ENCODE results near the gene SEC14L3. TPM values are rescaled to one million over a fixed set of nuclear protein-coding genes. Genes with fewer than 3 reads are reported as not detected.

The SEC14L3 gene
- total and polyA plus RNA-seq, 2 donors (not counting 3 experiments of a cell fraction or from before 2014, with no cell fraction given), result not detected

DNA sequence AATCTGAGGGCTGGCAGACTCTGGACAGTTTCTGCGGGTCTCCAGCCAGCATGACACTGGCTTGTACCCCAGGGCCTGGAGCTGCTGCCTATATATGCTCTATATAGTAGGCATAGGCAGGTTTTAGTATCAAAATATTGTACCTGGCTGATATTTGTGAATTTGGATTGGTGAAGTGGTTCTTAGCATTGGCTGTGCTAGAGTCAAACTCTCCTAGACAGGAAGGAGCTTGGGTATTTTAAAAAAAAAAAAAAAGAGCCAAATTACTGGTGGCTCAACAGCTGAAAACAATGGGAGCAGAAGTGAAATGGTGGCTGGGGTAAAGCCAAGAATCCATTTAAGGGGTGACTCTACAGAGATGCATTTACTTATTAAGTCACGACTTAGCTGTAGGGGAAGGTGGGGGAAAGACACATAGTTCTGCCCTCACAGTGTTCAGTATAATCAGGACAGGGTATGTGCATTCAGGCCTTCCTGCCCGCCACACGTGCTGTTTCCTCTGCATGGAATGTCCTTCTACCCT lies 57.2 kb downstream of the SEC14L3 start:
- no peak overlapping the region for H3K9ac ChIP-seq (replicated peaks; ENCODE audit: extremely low read depth, insufficient read depth, low read length)
- no peak for TF ChIP-seq EZH2 (IDR thresholded peaks at IDR 0.05; ENCODE audit: borderline replicate concordance, low read depth, low read length, severe bottlenecking)
- DNase-seq (ENCODE audit: low read depth, low spot score) (peak; percentile 12), FAIRE-seq (no peak)
- no peaks in the 10 kb centered on the region for H3K9me1 ChIP-seq (replicated peaks; ENCODE audit: control insufficient read depth, extremely low read depth, insufficient read depth, low read length)
- H3K27me3 ChIP-seq (ENCODE audit: control insufficient read depth in 2 of 2, insufficient read depth in 2 of 2, low read length in 2 of 2), result no peaks in the 10 kb centered on the region
- H3K4me1 ChIP-seq (ENCODE audit: control insufficient read depth, extremely low read depth, insufficient read depth, low read length), result peaks cover under 1% of the 10 kb centered on the region
- H4K20me1 ChIP-seq (replicated peaks; ENCODE audit: control insufficient read depth, extremely low read depth, insufficient read depth, low read length), result no peaks in the 10 kb centered on the region
- no peaks in the 10 kb centered on the region for H3K79me2 ChIP-seq (ENCODE audit: control insufficient read depth, insufficient read depth, low read length)
- BruUV-seq (replicated peaks), result no TSS peak
- no peak overlapping the region for H3K4me2 ChIP-seq (ENCODE audit: insufficient read depth, low read length)
- H3K4me3 ChIP-seq (replicated peaks in 1 of 3; ENCODE audit: insufficient read depth in 1 of 3, low read depth in 1 of 3, low read length in 3 of 3), result no peak overlapping the region
- POLR2A ChIA-PET, result interaction anchor here (0.7 to 0.8 kb wide), 2 partner anchors 16 to 45 kb away, joined by 6 read pairs; no protein-coding TSS in a partner anchor
- dilution Hi-C loops (cut with MboI; ENCODE audit: extremely low pct_ligation_motif_present, low sequenced_read_pairs) (no loop called here), intact Hi-C loops (cut with micrococcal nuclease) (no loop called here)
- no peaks in the 10 kb centered on the region for H3K9me3 ChIP-seq (replicated peaks; ENCODE audit: control insufficient read depth, insufficient read depth, low read length)
- no peak overlapping the region for H2AFZ ChIP-seq (ENCODE audit: low read depth, low read length)
- peaks cover 13 to 53% of the 10 kb centered on the region in 2 experiments for H3K36me3 ChIP-seq (ENCODE audit: control insufficient read depth in 2 of 2, extremely low read depth in 1 of 2, insufficient read depth in 2 of 2, low read length in 2 of 2)
- no peak overlapping the region for H3K27ac ChIP-seq (ENCODE audit: insufficient read depth, low read depth, low read length)
- CTCF ChIA-PET, result interaction anchor here (0.7 to 4.0 kb wide), 4 partner anchors 11 to 191 kb away, joined by 3 to 21 read pairs (median 8); partner anchors contain the start of gene MTFP1

- peaks cover 1% of the 10 kb centered on the region for H3K4me1 ChIP-seq (ENCODE audit: control insufficient read depth, extremely low read depth, insufficient read depth, low read length)
- ChIA-PET POLR2A (interaction anchor here (0.7 kb wide), 2 partner anchors 15 to 17 kb away, joined by 3 to 6 read pairs; no protein-coding TSS in a partner anchor), CTCF (interaction anchor here (0.7 to 4.0 kb wide), 4 partner anchors 11 to 192 kb away, joined by 3 to 21 read pairs (median 8); partner anchors contain the start of gene MTFP1)
- intact Hi-C loops (cut with micrococcal nuclease) (no loop called here), dilution Hi-C loops (cut with MboI; ENCODE audit: extremely low pct_ligation_motif_present, low sequenced_read_pairs) (no loop called here)
- DNase-seq (ENCODE audit: low read depth, low spot score) (no peak), FAIRE-seq (peak; percentile 42)
- no peak overlapping the region for H3K4me2 ChIP-seq (ENCODE audit: insufficient read depth, low read length)
- H3K79me2 ChIP-seq (ENCODE audit: control insufficient read depth, insufficient read depth, low read length), result no peaks in the 10 kb centered on the region
- H3K27ac ChIP-seq (ENCODE audit: insufficient read depth, low read depth, low read length), result no peak overlapping the region
- no peaks in the 10 kb centered on the region for H3K9me1 ChIP-seq (replicated peaks; ENCODE audit: control insufficient read depth, extremely low read depth, insufficient read depth, low read length)
- no TSS peak for BruUV-seq (replicated peaks)
- H3K9me3 ChIP-seq (replicated peaks; ENCODE audit: control insufficient read depth, insufficient read depth, low read length), result no peaks in the 10 kb centered on the region
- TF ChIP-seq, protein P1, sequence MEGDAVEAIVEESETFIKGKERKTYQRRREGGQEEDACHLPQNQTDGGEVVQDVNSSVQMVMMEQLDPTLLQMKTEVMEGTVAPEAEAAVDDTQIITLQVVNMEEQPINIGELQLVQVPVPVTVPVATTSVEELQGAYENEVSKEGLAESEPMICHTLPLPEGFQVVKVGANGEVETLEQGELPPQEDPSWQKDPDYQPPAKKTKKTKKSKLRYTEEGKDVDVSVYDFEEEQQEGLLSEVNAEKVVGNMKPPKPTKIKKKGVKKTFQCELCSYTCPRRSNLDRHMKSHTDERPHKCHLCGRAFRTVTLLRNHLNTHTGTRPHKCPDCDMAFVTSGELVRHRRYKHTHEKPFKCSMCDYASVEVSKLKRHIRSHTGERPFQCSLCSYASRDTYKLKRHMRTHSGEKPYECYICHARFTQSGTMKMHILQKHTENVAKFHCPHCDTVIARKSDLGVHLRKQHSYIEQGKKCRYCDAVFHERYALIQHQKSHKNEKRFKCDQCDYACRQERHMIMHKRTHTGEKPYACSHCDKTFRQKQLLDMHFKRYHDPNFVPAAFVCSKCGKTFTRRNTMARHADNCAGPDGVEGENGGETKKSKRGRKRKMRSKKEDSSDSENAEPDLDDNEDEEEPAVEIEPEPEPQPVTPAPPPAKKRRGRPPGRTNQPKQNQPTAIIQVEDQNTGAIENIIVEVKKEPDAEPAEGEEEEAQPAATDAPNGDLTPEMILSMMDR (IDR thresholded peaks at IDR 0.05; ENCODE audit: extremely low read depth in 1 of 2, insufficient read depth in 1 of 2, low read depth in 1 of 2, low read length in 2 of 2), result no peak
- TF ChIP-seq FOS (IDR thresholded peaks at IDR 0.05; ENCODE audit: borderline replicate concordance, insufficient read depth, low read length), result no peak
- no peak overlapping the region for H3K9ac ChIP-seq (replicated peaks; ENCODE audit: extremely low read depth, insufficient read depth, low read length)
- H3K4me3 ChIP-seq (replicated peaks in 1 of 3; ENCODE audit: insufficient read depth in 1 of 3, low read depth in 1 of 3, low read length in 3 of 3), result no peak overlapping the region
- H2AFZ ChIP-seq (ENCODE audit: low read depth, low read length), result no peak overlapping the region
- H3K27me3 ChIP-seq (ENCODE audit: control insufficient read depth in 2 of 2, insufficient read depth in 2 of 2, low read length in 2 of 2), result no peaks in the 10 kb centered on the region
- H3K36me3 ChIP-seq (ENCODE audit: control insufficient read depth in 2 of 2, extremely low read depth in 1 of 2, insufficient read depth in 2 of 2, low read length in 2 of 2), result peaks cover 13 to 53% of the 10 kb centered on the region in 2 experiments
- no peaks in the 10 kb centered on the region for H4K20me1 ChIP-seq (replicated peaks; ENCODE audit: control insufficient read depth, extremely low read depth, insufficient read depth, low read length)
Observed at GRCh38 chr22:30413745-30414524, 57.9 kb downstream of the SEC14L3 start.
